HUES48 (cell line): ENCODE results near the gene CC2D2A.
A peak's percentile ranks its signal among the peaks of the same experiment; 100 is the strongest.
"Not testable (repeated sequence)": the region's sequence is repeated elsewhere in the genome, so short reads cannot be mapped to it uniquely, and the experiment has no call there.

Source experiments
- H3K27ac ChIP-seq: one replicate; pipeline ENCODE4 v1.7.0; 2013; ENCODE audit warnings: low read depth, low read length, inconsistent platforms
- H3K27me3 ChIP-seq: 2 replicates; pipeline ENCODE4 v1.6.1; 2013; ENCODE audit warnings: mild to moderate bottlenecking, low read length; ENCODE audit not compliant: control insufficient read depth, insufficient read depth
- H3K36me3 ChIP-seq: 2 replicates; pipeline ENCODE4 v1.6.1; 2013; ENCODE audit warnings: low read length; ENCODE audit not compliant: control insufficient read depth, insufficient read depth
- H3K4me1 ChIP-seq: 2 replicates; pipeline ENCODE4 v1.6.1; 2013; ENCODE audit warnings: mild to moderate bottlenecking, low read length; ENCODE audit not compliant: control insufficient read depth, insufficient read depth
- H3K4me3 ChIP-seq: 2 replicates; pipeline ENCODE4 v1.5.1; 2013; ENCODE audit warnings: mild to moderate bottlenecking, low read depth, low read length
- H3K9ac ChIP-seq: 2 replicates; pipeline ENCODE4 v1.6.1; 2013; ENCODE audit warnings: mild to moderate bottlenecking, low read depth, low read length, moderate library complexity
- H3K9me3 ChIP-seq: 2 replicates; pipeline ENCODE4 v1.6.1; 2013; ENCODE audit warnings: low read length; ENCODE audit not compliant: control insufficient read depth, insufficient read depth

The CC2D2A gene

DNA sequence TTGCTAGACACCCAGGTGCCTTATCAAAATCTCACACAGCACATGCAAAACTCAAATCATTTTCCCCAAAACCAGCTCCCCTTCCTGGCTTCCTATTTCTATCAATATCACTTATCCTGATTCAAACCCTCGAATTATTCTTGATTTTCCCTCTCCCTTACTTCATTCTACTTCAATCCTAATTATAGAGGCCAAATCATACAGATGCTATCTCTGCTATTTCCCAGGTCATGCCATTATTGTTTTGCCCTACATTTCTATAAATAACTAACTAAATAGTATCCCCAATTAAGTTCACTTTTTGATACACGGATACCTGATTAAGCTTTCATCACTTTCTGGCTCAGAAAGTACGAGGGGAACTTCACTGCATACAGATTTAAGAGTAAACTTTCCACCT lies 123.1 kb downstream of the CC2D2A start:
- Histone ChIP-seq H3K9ac (no peak overlapping the region), H3K4me1 (peaks cover 13% of the 10 kb centered on the region), H3K27me3 (no peaks in the 10 kb centered on the region), H3K9me3 (no peaks in the 10 kb centered on the region), H3K36me3 (no peaks in the 10 kb centered on the region; the same call in 1 of the 2 replicates), H3K4me3 (no peak overlapping the region), H3K27ac (no peak overlapping the region)

DNA sequence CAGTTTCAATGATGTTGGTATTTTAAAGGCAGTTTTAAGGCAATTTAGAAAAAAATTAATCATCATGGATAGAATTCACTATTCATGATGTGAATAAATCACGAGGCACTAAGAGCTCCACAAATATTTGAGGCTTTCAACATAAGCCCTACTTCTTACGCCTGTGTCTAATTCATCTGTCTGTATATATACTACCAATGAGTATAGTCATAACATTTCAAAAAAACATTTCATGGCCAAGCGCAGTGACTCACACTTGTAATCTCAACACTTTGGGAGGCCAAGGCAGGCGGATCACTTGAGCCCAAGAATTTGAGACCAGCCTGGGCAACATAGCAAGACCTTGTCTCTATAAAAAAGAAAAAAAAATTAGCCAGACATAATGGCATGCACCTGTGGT lies 129.0 kb downstream of the CC2D2A start:
- H3K4me3 ChIP-seq, result no peak overlapping the region
- H3K27me3 ChIP-seq, result no peaks in the 10 kb centered on the region
- H3K27ac ChIP-seq, result no peak overlapping the region
- H3K9ac ChIP-seq, result no peak overlapping the region
- H3K9me3 ChIP-seq, result no peaks in the 10 kb centered on the region
- H3K36me3 ChIP-seq, result peaks cover 10% of the 10 kb centered on the region; the same call in 1 of the 2 replicates
- no peaks in the 10 kb centered on the region for H3K4me1 ChIP-seq

DNA sequence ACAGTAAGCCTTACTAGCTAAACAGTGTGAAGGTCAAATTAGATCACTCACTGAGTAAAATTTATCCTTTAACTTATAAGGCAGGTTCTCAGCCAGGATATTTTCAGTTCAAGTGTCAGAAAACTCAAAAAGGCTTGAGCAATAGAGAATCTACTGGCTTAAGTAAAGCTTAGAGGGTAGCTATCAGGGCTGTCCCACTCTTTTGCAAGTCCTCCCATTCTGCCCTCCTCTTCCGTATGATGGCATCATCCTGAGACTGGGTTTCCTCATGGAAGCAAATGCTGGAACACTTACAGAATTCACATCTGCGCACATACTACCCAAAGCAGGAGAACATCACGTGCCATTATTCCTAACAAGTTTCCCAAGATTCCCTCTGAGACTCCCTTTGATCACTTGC lies 130.5 kb downstream of the CC2D2A start:
- Histone ChIP-seq H3K27me3 (no peaks in the 10 kb centered on the region), H3K4me1 (peaks cover 5% of the 10 kb centered on the region), H3K9me3 (no peaks in the 10 kb centered on the region), H3K36me3 (peaks cover 10% of the 10 kb centered on the region; the same call in 1 of the 2 replicates), H3K4me3 (no peak overlapping the region), H3K9ac (no peak overlapping the region), H3K27ac (no peak overlapping the region)

DNA sequence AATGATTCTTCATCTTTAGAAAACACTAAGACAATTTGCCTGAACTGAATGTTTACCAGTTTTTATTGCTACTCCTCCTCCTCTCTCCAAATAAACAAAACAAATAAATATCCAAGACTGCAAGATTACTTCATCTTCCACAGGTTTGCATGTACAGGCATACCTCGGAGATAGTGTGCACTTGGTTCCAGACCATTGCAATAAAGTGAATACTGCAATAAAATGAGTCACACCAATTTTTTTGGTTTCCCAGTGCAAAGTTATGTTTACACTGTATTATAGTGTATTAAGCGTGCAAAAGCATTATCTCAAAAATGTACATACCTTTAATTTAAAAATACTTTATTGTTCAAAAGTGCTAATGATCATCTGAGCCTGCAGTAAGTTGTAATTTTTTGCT lies 132.2 kb downstream of the CC2D2A start:
- Histone ChIP-seq H3K27ac (no peak overlapping the region), H3K9ac (no peak overlapping the region), H3K27me3 (no peaks in the 10 kb centered on the region), H3K36me3 (peaks cover 10% of the 10 kb centered on the region; the same call in 1 of the 2 replicates), H3K4me3 (no peak overlapping the region), H3K9me3 (no peaks in the 10 kb centered on the region), H3K4me1 (peaks cover 22% of the 10 kb centered on the region)

DNA sequence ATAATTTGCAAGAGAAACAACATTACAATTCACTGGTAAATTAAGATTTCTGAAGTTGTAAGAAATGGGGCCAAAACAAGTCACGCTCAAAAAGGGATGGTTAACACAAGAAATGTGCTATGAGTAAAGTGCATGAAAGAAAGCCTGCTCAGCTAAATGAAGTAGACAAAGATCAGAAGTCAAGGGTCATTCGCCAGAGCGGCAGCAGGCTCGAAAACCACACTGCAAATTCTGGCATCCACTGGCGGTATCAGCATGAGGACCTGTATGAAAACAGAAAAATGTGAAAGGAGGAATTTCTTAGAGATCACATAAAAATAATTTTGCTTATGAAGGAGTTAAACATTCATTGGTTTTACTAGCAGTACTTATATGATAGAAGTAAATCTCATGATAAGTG lies 135.9 kb downstream of the CC2D2A start:
- no peaks in the 10 kb centered on the region for H3K9me3 ChIP-seq
- H3K9ac ChIP-seq, result no peak overlapping the region
- peak overlapping the region; percentile 68 for H3K27ac ChIP-seq
- H3K4me1 ChIP-seq, result peaks cover 35% of the 10 kb centered on the region
- peaks cover 5% of the 10 kb centered on the region; the same call in 1 of the 2 replicates for H3K36me3 ChIP-seq
- H3K4me3 ChIP-seq, result peak overlapping the region; percentile 25
- H3K27me3 ChIP-seq, result no peaks in the 10 kb centered on the region

DNA sequence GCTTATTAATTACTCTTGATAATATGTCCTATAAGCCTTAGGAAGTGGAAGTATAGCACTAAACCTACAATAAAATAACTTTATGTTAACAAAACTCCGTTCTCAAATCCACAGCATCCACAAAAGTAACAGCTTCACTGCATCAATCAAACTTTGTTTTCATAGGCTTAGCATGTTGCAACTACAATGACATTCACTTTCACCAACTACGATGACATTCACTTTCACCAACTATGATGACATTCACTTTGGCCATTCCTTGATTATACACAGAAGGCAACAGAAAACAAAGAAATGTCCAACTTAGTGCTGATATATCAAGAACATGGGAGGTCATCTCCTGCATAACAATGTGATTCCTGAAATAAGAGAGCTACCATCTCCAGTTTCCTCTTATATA lies 141.2 kb downstream of the CC2D2A start:
- Histone ChIP-seq H3K36me3 (peaks cover 21% of the 10 kb centered on the region), H3K4me1 (peaks cover 23% of the 10 kb centered on the region), H3K9ac (no peak overlapping the region), H3K27me3 (no peaks in the 10 kb centered on the region), H3K9me3 (no peaks in the 10 kb centered on the region), H3K4me3 (no peak overlapping the region), H3K27ac (no peak overlapping the region)

DNA sequence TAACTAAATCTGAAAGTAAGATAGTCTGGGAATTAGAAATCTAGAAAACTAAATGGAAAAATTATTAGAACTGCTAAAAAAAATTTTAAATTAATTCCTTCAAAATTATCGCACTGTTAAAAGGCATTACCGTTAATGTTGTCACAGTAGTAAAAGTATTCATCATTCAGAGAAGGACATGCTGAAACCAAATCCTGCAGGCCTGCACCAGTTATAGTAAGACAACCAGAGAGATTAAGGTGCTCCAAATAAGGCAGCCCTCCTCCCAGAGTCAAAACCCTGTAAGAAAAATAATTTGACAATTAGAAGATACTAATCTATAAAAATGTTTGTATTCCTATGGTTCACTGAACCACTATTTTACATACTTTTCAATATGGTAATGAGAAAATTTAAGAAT lies 142.5 kb downstream of the CC2D2A start:
- Histone ChIP-seq H3K36me3 (peaks cover 21% of the 10 kb centered on the region), H3K4me1 (peaks cover 11% of the 10 kb centered on the region), H3K27me3 (no peaks in the 10 kb centered on the region), H3K4me3 (no peak overlapping the region), H3K27ac (no peak overlapping the region), H3K9ac (no peak overlapping the region), H3K9me3 (no peaks in the 10 kb centered on the region)

DNA sequence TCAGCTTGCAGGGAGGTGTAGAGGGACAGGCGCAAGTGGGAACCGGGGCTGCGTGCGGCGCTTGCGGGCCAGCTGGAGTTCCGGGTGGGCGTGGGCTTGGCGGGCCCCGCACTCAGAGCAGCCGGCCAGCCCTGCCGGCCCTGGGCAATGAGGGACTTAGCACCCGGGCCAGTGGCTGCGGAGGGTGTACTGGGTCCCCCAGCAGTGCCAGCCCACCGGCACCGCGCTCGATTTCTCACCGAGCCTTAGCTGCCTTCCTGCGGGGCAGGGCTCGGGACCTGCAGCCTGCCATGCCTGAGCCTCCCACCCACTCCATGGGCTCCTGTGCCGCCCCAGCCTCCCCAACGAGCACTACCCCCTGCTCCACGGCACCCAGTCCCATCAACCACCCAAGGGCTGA lies 145.2 kb downstream of the CC2D2A start:
- H3K9me3 ChIP-seq, H3K27me3 ChIP-seq, H3K27ac ChIP-seq, H3K4me1 ChIP-seq, H3K9ac ChIP-seq, H3K4me3 ChIP-seq: not testable (repeated sequence)
- H3K36me3 ChIP-seq, result peaks cover 24% of the 10 kb centered on the region

DNA sequence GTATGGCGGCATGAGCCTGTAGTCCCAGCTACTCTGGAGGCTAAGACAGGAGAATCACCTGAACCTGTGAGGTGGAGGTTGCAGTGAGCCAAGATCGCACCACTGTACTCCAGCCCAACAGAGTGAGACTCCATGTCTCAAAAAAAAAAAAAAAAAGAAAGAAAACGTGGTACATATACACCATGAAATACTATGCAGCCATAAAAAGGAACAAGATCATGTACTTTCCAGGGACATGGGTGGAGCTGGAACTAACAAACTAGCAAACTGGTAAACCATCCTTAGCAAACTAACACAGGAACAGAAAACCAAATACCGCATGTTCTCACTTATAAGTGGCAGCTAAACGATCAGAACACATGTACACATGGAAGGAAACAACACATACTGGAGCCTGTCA lies 147.7 kb downstream of the CC2D2A start:
- Histone ChIP-seq H3K36me3 (peaks cover 23% of the 10 kb centered on the region), H3K9me3 (peaks cover 24% of the 10 kb centered on the region)
- H3K27me3 ChIP-seq, H3K4me1 ChIP-seq, H3K9ac ChIP-seq, H3K27ac ChIP-seq, H3K4me3 ChIP-seq: not testable (repeated sequence)

DNA sequence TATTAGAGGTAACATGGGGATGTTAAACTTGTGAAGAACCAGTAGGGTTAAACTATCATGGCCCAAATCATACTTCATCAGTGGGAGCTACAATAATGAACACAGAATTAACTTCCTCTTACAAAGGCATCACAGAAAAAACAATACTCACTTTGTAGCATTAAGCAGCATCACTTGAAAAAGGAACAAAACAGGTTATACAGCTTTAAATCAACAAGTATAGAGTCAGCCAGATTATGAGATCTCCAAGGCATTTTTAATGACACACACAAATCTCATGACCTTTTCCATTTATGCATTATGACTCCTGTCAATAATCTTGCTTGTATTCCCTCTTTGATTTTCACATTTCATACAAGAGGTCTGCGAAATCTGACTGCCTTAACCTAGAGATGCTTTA lies 167.1 kb downstream of the CC2D2A start:
- no peak overlapping the region for H3K27ac ChIP-seq
- no peaks in the 10 kb centered on the region for H3K9me3 ChIP-seq
- H3K9ac ChIP-seq, result no peak overlapping the region
- no peaks in the 10 kb centered on the region for H3K4me1 ChIP-seq
- no peaks in the 10 kb centered on the region for H3K27me3 ChIP-seq
- H3K4me3 ChIP-seq, result no peak overlapping the region
- H3K36me3 ChIP-seq, result peaks cover 66% of the 10 kb centered on the region

DNA sequence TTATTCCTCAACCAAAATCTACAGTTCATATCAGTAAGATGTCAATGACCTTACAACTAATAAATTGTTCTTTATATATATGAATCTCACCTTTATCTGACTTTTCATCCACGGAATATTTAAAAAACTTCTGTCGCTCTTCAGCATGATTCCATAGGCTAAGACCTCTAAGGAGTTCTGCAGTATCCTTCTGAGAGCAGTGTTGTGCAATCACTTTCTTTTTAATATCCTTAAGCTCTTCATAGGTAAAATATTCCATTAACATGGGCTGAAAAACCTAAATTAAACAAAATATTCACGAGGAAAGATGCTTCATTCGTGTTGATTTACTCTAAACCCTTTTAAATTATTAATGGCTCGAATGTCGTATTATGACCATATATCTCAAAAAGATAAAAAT lies 168.7 kb downstream of the CC2D2A start:
- Histone ChIP-seq H3K27me3 (no peaks in the 10 kb centered on the region), H3K27ac (no peak overlapping the region), H3K4me1 (no peaks in the 10 kb centered on the region), H3K4me3 (no peak overlapping the region), H3K36me3 (peaks cover 61% of the 10 kb centered on the region), H3K9ac (no peak overlapping the region), H3K9me3 (no peaks in the 10 kb centered on the region)

DNA sequence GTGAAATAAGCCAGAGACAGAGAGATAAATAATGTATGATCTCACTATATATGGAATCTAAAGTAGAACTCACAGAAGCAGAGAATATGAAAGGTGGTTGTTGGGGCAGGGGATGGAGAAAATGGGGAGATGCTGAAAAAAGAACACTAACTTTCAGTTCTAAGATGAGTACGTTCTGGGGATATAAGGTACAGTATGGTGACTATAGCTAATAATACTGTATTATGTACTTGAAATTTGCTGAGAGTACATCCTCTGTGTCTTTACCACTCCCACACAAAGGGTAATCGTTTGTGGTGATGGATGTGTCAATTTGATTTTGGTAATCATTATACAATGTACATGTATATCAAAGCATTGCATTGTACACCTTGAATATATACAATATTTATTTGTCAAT lies 178.9 kb downstream of the CC2D2A start:
- no peaks in the 10 kb centered on the region for H3K27me3 ChIP-seq
- no peaks in the 10 kb centered on the region for H3K9me3 ChIP-seq
- no peak overlapping the region for H3K4me3 ChIP-seq
- no peaks in the 10 kb centered on the region for H3K36me3 ChIP-seq
- peaks cover 28% of the 10 kb centered on the region for H3K4me1 ChIP-seq
- H3K27ac ChIP-seq, result no peak overlapping the region
- H3K9ac ChIP-seq, result no peak overlapping the region
